Measurements from ENCODE around the gene WDR18. TPM values are rescaled to one million over a fixed set of nuclear protein-coding genes. Genes with fewer than 3 reads are reported as not detected.

Gene WDR18
- 40.6 to 72.1 TPM (median 63.9 TPM) in 5 replicates for total RNA-seq (2022; extraction: Qiagen RNA extraction; ENCODE audit: low read depth)

GRCh38 chr19:984165-984967, at the start of gene WDR18:
WDR18 (plus strand) TSS chr19:984345; CDS start chr19:984354, 9 bp downstream.

GRCh38 chr19:1000095-1000494, 15.9 kb downstream of the WDR18 start, which contains the start of gene GRIN3B:
GRIN3B (plus strand) TSS chr19:1000419; CDS start chr19:1000438, 19 bp downstream.

DNA sequence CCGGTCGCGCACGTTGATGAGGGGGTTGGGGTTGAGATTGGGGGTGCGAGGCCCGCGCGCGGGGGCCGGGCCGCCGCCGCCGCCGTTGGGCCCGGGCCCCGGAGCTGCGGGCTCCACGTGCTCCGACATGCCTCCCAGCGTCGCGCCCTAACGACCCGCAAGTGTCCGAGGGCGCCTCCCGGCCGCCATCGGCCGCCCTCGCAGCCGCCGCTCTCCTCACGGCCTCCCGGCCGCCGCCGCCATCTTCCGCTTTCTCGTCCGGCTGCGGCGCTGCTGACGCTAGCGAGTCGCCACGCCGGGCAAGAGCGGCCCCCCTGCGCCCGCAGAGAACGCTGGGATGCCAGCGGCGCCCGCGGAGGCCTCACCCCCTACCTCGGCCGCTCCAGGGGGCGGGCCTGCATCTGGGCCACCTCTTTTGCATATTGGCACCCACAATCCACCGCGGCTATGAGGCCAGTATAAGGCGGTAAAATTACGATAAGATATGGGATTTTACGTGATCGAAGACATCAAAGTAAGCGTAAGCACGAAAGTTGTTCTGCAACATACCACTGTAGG, 36.8 kb downstream of the WDR18 start, which contains the start of gene TMEM259:
TSS of gene TMEM259 (minus strand) at position 256 of the 558 bp plus-strand sequence. CDS start at position 129, 127 bp downstream.

GRCh38 chr19:1025960-1026782, 42.0 kb downstream of the WDR18 start, which contains the start of gene CNN2:
CNN2 (plus strand) TSS chr19:1026608; CDS start chr19:1026662, 54 bp downstream.

DNA sequence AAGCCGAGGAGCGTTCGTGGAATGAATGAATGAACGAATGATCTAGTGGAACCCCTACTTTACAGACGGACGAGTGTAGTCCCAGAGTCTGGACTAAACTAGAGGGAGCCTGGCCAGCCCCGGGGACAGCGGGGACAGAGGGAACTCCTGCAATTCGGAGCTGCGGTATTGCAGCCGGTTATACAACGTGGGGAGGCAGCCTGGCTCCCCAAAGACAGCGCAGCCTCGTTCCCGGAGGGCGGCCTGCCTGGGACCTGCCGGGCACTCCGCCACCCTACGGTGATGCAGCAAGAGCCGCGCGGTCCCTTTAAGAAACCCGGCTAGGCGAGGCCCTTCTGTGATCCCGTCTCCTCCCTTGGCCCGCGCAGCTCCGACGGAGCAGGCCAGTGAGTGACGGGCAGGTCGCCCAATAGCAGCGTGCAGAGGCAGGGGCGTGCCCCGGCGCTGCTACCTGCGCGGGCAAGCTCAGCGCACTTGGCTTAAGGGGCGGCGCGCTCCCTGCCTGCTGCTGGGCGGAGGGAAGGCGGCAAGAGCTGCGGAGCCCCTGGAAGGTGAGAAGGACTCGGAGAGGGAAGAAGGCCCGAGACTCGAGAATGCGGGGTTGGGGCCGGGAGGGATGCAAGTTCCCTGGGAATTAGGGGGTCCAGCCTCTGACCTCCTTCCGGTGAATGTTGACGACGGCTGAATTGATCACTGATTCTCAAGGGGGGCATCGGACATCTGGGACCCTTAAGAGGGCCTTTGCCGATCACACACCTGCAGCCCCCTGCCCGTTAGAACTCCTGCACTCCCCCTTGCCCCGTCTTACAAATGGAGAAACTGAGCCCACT, 55.7 kb downstream of the WDR18 start, which contains the start of gene ABCA7:
TSS of gene ABCA7 (plus strand) at position 462 of the 830 bp plus-strand sequence. CDS start 1,255 bp downstream, outside the sequence.

Other genes with a start within 250 kb of the WDR18 start
- gene MISP, start 233.2 kb upstream of the WDR18 start, total RNA-seq (2022; extraction: Qiagen RNA extraction; ENCODE audit: low read depth): 75.0 to 98.0 TPM (median 94.7 TPM) in 5 replicates
- 223 to 257 TPM (median 229 TPM) in 5 replicates for gene PTBP1, start 186.9 kb upstream of the WDR18 start, total RNA-seq (2022; extraction: Qiagen RNA extraction; ENCODE audit: low read depth)
- gene PLPPR3, start 162.4 kb upstream of the WDR18 start, total RNA-seq (2022; extraction: Qiagen RNA extraction; ENCODE audit: low read depth): 2.7 to 5.0 TPM (median 4.1 TPM) in 5 replicates
- 0.08 to 0.21 TPM (median 0.19 TPM) in 4 of 5 replicates, not detected in the other for gene AZU1, start 156.5 kb upstream of the WDR18 start, total RNA-seq (2022; extraction: Qiagen RNA extraction; ENCODE audit: low read depth)
- gene PRTN3, start 143.3 kb upstream of the WDR18 start, total RNA-seq (2022; extraction: Qiagen RNA extraction; ENCODE audit: low read depth): 0.21 to 0.36 TPM (median 0.29 TPM) in 4 of 5 replicates, not detected in the other
- not detected in 5 replicates for gene ELANE, start 132.0 kb upstream of the WDR18 start, total RNA-seq (2022; extraction: Qiagen RNA extraction; ENCODE audit: low read depth)
- 8.5 to 21.1 TPM (median 18.0 TPM) in 5 replicates for gene CFD, start 124.7 kb upstream of the WDR18 start, total RNA-seq (2022; extraction: Qiagen RNA extraction; ENCODE audit: low read depth)
- gene MED16, start 91.2 kb upstream of the WDR18 start, total RNA-seq (2022; extraction: Qiagen RNA extraction; ENCODE audit: low read depth): 11.0 to 24.5 TPM (median 19.4 TPM) in 5 replicates
- not detected in 5 replicates for gene RNU6-9, start 90.9 kb upstream of the WDR18 start, total RNA-seq (2022; extraction: Qiagen RNA extraction; ENCODE audit: low read depth)
- gene R3HDM4, start 71.1 kb upstream of the WDR18 start, total RNA-seq (2022; extraction: Qiagen RNA extraction; ENCODE audit: low read depth): 26.7 to 41.0 TPM (median 37.5 TPM) in 5 replicates
- gene KISS1R, start 67.0 kb upstream of the WDR18 start, total RNA-seq (2022; extraction: Qiagen RNA extraction; ENCODE audit: low read depth): 0.38 to 0.48 TPM (median 0.46 TPM) in 4 of 5 replicates, not detected in the other
- 2.9 to 5.8 TPM (median 5.2 TPM) in 5 replicates for gene ARID3A, start 58.3 kb upstream of the WDR18 start, total RNA-seq (2022; extraction: Qiagen RNA extraction; ENCODE audit: low read depth)
- 1.3 to 3.1 TPM (median 2.6 TPM) in 5 replicates for gene GRIN3B, start 16.1 kb downstream of the WDR18 start, total RNA-seq (2022; extraction: Qiagen RNA extraction; ENCODE audit: low read depth)
- gene TMEM259, start 36.8 kb downstream of the WDR18 start, total RNA-seq (2022; extraction: Qiagen RNA extraction; ENCODE audit: low read depth): 72.1 to 118 TPM (median 104 TPM) in 5 replicates
- gene RNU6-2, start 37.2 kb downstream of the WDR18 start, total RNA-seq (2022; extraction: Qiagen RNA extraction; ENCODE audit: low read depth): not detected in 5 replicates
- 48.1 to 59.4 TPM (median 53.7 TPM) in 5 replicates for gene CNN2, start 42.3 kb downstream of the WDR18 start, total RNA-seq (2022; extraction: Qiagen RNA extraction; ENCODE audit: low read depth)
- gene ABCA7, start 55.8 kb downstream of the WDR18 start, total RNA-seq (2022; extraction: Qiagen RNA extraction; ENCODE audit: low read depth): 5.8 to 11.0 TPM (median 7.6 TPM) in 5 replicates
- gene ARHGAP45, start 82.8 kb downstream of the WDR18 start, total RNA-seq (2022; extraction: Qiagen RNA extraction; ENCODE audit: low read depth): 1.8 to 2.2 TPM (median 2.0 TPM) in 5 replicates
- gene POLR2E, start 111.0 kb downstream of the WDR18 start, total RNA-seq (2022; extraction: Qiagen RNA extraction; ENCODE audit: low read depth): 175 to 251 TPM (median 234 TPM) in 5 replicates
- 387 to 508 TPM (median 482 TPM) in 5 replicates for gene GPX4, start 119.6 kb downstream of the WDR18 start, total RNA-seq (2022; extraction: Qiagen RNA extraction; ENCODE audit: low read depth)
- 31.9 to 52.8 TPM (median 46.5 TPM) in 5 replicates for gene SBNO2, start 189.9 kb downstream of the WDR18 start, total RNA-seq (2022; extraction: Qiagen RNA extraction; ENCODE audit: low read depth)
- gene STK11, start 221.4 kb downstream of the WDR18 start, total RNA-seq (2022; extraction: Qiagen RNA extraction; ENCODE audit: low read depth): 38.1 to 41.5 TPM (median 39.5 TPM) in 5 replicates

Measured in A549 treated with CpdA at 1 μM for 4 hours (cell line).